HG03066 (cell line): ENCODE results near the gene GNA14.
"Not testable (repeated sequence)": the region's sequence is repeated elsewhere in the genome, so short reads cannot be mapped to it uniquely, and the experiment has no call there.

Source experiments
- ATAC-seq: cut with Tn5 transposase; IDR thresholded peaks from one replicate; pipeline ENCODE4 v1.9.1; 2021; ENCODE audit warnings: low read depth; ENCODE audit not compliant: unreplicated experiment

The GNA14 gene

DNA sequence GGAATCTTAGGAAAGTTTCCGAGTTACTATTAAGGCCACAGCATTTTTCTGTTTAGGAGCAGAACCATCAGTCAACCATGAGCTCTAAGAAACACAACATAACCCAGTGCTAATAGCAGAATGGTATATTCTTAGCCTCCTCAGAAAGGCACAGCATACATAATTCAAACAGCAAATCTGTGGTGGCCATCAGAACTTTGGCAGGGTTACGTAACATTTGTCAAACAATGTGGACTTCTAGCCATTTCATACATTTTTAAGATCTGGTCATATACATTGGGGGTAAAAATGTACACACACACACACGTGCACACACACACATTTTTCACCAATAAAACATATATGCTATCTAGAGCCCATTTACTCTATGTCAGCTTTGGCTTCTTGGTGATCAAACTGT is 225.2 kb downstream of the GNA14 start:
- no peak for ATAC-seq

- ATAC-seq = no peak
These were observed 226.4 kb downstream of the GNA14 start for GRCh38 chr9:77421506-77422265.

GRCh38 chr9:77420641-77421040 is 227.5 kb downstream of the GNA14 start:
- ATAC-seq = no peak

DNA sequence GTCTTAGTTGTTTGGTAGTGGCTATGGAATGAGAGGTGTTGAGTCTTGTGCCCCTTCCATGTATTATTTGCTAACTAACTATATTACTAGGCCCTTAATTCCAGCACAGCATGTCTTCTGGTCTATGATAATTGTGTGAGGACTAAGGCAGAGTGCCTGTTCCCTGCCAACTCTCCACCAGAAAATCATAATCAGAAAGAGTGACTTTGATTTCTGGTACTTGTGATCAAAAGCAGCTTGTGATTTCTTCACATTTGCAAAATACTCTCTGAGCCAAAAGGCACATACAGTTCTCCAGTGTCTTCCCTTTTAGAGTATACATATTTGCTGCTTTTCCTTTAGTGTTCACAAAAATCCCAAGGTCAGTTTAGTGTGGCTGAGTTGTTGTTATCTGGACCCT is 229.9 kb downstream of the GNA14 start:
- no peak for ATAC-seq

GRCh38 chr9:77417566-77417965 is 230.6 kb downstream of the GNA14 start:
- no peak for ATAC-seq

DNA sequence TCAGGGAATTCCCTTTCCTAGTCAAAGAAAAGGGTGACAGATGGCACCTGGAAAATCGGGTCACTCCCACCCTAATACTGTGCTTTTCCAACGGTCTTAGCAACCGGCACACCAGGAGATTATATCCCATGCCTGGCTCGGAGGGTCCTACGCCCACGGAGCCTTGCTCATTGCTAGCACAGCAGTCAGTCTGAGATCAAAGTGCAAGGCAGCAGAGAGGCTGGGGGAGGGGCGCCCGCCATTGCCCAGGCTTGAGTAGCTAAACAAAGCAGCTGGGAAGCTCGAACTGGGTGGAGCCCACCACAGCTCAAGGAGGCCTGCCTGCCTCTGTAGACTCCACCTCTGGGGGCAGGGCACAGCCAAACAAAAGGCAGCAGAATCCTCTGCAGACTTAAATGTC is 239.6 kb downstream of the GNA14 start:
- not testable (repeated sequence) for ATAC-seq

- ATAC-seq = no peak
These were observed 244.9 kb downstream of the GNA14 start for GRCh38 chr9:77403239-77403638.

DNA sequence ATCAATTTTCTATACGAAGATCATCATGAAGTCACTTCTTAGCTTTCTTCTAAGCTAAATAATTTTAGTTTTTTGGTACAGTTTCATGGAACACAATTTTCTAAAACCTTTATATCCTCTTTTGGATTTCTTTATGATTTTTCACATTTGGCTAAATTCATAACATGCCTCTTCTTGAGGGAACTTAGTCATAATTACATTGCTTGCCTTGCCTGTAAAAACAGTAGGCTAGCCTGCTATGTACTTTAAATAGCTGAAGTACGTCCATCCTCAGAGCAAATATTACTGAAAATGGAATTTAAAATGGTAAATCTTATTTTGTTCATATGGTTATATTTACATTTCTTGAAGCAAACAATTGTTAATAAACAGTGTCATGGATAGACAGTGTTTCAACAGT is 245.8 kb downstream of the GNA14 start:
- no peak for ATAC-seq

- no peak for ATAC-seq
These were observed 248.2 kb downstream of the GNA14 start for GRCh38 chr9:77399964-77400363.

GRCh38 chr9:77398581-77398980 is 249.5 kb downstream of the GNA14 start:
- not testable (repeated sequence) for ATAC-seq

DNA sequence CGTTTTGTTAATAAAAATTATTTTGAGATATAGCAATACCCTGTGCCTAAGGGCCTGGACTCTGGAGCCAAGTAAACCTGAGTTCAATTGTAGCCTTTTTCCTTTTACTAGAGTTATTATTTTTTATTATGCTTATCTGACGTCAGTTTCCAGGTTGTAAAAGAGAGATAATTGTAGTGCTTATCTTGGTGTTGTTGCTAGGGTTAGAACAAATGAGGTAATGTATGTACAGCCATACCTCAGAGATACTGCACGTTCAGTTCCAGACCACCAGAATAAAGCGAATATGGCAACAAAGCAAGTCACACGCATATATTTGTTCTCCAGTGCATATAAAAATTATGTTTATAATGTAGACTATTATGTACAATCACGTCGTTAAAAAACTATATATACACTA is 255.8 kb downstream of the GNA14 start:
- ATAC-seq = no peak

- no peak for ATAC-seq
These were observed 256.3 kb downstream of the GNA14 start for GRCh38 chr9:77391834-77392233.

GRCh38 chr9:77386187-77386586 is 261.9 kb downstream of the GNA14 start:
- no peak for ATAC-seq

DNA sequence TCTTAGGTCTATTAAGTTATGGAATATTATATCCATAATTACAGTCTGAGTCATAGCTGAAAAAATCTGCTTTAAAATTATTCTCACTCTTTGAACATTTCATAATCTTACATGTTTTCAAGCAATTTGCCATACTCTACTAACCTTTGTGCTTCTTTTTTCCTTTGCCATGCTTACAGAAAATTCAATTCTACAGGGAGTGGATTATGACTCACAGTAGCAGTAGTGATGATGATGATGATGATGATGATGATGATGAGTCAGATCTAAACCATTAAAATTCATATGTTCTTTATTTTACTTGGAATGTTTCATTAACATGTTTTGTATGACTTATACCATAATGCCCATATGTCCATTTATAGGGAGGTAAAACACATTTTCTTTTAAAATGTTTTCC is 263.7 kb downstream of the GNA14 start:
- ATAC-seq = no peak

- ATAC-seq = no peak
These were observed 272.1 kb downstream of the GNA14 start for GRCh38 chr9:77375956-77376532.

DNA sequence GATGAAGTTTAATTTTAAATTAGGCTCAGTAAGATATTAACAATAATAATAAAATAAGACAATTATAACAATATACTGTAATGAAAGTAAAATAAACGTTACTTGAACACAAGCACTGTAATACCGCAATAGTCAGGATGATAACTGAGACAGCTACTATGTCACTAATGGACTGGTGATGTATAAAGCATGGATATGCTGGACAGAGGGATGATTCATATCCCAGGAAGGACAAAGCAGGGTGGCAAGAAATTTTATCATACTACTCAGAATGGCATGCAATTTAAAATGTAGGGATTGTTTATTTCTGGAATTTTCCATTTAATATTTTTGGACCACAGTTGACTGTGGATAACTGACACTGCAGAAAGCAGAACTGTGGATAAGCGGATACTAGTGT is 273.9 kb downstream of the GNA14 start:
- ATAC-seq = no peak
